GM19023 (cell line): Measurements from ENCODE around the gene FEZ2.

Source experiments
- ATAC-seq: cut with Tn5 transposase; IDR thresholded peaks from one replicate; pipeline ENCODE4 v1.9.1; 2021; ENCODE audit warnings: mild to moderate bottlenecking, moderate library complexity; ENCODE audit not compliant: unreplicated experiment

FEZ2 gene

GRCh38 chr2:36562973-36563532, 34.9 kb downstream of the FEZ2 start:
- no peak for ATAC-seq

DNA sequence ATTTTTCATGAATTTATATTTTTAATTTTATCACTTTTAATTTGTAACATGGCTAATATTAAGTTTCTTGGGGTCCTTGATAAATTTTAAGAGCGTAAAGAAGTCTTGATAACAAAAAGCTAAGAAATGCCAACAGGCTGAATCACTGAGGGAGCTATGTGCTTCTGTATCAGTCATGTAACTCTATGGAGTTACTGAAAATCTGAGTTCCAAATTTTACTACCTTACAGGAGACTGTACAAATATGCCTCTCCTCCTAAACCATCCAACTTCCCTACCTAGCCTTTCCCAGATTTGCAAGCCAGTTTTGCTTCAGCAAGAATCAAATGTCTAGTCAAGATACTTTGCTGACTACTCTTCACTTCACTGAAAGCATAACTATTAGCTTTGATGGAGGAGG, 35.7 kb downstream of the FEZ2 start:
- no peak for ATAC-seq

DNA sequence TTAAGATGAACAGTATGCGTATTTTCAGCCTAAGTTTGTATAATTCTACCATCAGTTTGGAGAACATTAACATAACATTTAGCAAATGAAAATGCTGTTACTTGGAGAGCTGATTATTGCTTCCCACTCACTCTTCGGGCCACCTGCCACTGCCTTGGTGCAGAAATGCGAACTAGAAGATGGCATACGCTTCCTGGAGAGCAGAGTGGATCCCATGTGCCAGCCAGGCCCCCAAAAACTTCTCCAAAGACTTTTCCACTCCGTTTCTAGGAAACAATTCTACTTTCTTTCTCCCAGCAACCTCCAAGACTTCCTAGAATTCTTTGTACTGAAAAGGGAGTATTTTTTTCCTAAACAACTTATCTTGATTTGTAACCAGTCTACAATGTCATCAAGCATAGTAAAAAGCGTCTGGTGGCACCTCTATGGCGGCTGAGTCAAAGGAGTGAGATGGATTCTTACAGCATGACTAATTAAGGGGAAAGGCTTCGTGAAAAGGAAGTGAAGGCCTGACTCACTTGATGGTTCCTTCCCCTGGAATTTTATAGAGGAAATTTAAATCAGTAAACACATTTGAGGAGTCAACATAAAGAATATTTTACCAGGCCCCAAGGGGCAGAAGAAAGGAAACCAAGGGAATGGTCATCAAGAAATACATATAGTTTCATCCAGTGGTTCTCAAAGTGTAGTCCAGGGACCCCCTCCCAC, 36.6 kb downstream of the FEZ2 start:
- ATAC-seq, result no peak

- ATAC-seq, result no peak
Observed at GRCh38 chr2:36560726-36561125, 37.2 kb downstream of the FEZ2 start.

- ATAC-seq, result no peak
Observed at GRCh38 chr2:36559221-36559942, 38.6 kb downstream of the FEZ2 start.

- no peak for ATAC-seq
Observed at GRCh38 chr2:36556842-36557241, 41.1 kb downstream of the FEZ2 start.

DNA sequence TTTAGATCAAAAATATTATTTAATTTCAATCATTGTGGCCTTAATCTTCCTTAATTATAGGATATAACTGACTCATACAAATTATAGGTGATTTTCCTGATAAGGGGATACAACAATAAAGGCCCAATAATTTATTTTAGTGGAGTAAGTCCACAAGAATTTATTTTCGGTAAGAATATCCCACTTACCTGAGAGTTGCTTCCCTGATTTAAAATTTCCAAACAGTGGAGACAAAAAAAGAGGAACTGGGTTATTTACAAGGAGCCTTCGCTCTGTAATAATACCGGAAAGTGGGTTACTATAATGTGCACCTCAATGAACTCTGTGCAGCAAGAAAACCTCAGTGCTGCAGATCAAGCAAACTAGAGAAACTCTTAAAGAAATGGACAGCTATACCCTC, 42.2 kb downstream of the FEZ2 start:
- no peak for ATAC-seq

- ATAC-seq, result no peak
Observed at GRCh38 chr2:36554531-36554930, 43.4 kb downstream of the FEZ2 start.

- no peak for ATAC-seq
Observed at GRCh38 chr2:36553683-36554082, 44.3 kb downstream of the FEZ2 start.

- ATAC-seq, result no peak
Observed at GRCh38 chr2:36550006-36550405, 48.0 kb downstream of the FEZ2 start.

- no peak for ATAC-seq
Observed at GRCh38 chr2:36549165-36549574, 48.8 kb downstream of the FEZ2 start.

DNA sequence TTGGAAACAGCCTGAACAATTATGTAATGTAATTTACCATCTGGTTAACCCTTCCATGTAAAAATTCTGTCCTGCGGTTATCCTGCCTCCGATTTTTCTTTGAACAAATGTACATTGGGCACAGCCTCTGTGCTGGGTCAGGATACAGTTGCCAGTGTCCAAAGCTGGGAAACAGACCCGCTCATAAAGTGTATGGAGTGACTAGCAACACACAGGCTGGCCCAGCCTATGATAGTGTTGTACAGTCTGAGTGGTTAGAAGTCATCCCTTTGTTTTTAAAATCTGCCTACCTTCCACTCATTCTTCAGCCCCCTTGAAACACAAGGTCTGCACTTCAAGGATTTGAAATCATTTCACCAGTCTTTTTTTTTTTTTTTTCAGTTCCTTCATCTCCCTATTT, 50.1 kb downstream of the FEZ2 start:
- no peak for ATAC-seq

DNA sequence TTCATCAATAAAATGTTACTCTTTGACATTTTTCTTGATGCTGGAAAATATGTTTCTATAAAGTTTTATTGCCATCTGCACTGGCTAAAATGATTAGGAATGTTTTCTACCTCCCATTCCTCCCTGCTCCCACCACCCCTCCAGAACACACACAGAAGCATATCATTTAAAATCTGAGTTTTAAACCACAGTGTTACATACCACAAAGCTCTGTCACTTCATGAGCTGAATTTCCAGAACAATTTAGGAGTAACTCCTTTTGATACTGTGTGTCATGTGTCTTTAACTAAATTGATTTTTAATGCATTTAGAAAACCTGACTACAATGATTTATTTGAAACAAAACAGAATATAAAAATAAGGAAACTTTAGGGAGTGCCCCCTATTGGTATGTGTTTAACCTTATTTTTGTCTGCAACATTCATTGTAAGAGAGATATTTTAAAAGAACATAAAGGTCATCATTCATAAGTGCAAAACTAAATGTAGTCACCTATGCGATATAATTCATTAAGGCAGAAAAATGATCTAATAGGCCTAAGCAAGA, 52.0 kb downstream of the FEZ2 start:
- no peak for ATAC-seq

- no peak for ATAC-seq
Observed at GRCh38 chr2:36544638-36545338, 53.2 kb downstream of the FEZ2 start.

GRCh38 chr2:36541891-36542595, 55.9 kb downstream of the FEZ2 start:
- no peak for ATAC-seq

DNA sequence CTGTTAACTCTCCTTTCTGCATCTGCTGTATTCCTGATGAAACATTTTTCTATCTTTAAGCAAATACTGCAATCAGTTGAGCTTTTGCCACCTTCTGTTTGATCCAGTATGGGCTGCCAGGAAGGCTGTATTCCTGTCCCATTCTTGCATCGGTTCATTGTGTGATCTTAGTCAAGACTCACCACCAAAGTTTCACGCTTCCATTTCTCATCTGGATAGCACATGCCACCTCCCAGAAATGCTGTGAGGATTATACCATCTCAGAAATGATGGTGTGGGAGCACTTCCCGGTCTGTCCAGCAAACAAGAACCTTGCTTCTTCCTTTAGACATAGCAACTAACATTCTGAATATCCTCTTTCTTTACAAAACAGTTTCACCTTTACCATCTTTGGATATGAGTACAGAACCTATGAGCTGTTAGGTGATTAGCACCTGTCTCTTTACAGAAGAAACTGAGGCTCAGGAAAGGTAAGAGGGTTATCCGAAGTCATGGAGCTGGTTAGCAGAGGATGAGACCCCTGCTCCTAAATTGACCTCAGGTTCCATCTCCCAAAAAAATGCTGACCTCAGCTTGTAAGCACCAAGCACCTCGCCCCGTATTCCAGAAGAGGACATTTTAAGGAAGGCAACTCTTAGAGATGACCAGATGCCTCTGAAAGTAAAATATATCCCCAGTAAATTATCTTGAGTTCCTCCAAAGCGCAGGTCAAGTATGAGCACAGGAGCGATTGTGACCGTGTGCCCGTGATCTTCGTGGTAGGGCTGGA, 56.8 kb downstream of the FEZ2 start:
- no peak for ATAC-seq

GRCh38 chr2:36539631-36540030, 58.3 kb downstream of the FEZ2 start:
- ATAC-seq, result peak; percentile 76

GRCh38 chr2:36538335-36538734, 59.6 kb downstream of the FEZ2 start:
- no peak for ATAC-seq

DNA sequence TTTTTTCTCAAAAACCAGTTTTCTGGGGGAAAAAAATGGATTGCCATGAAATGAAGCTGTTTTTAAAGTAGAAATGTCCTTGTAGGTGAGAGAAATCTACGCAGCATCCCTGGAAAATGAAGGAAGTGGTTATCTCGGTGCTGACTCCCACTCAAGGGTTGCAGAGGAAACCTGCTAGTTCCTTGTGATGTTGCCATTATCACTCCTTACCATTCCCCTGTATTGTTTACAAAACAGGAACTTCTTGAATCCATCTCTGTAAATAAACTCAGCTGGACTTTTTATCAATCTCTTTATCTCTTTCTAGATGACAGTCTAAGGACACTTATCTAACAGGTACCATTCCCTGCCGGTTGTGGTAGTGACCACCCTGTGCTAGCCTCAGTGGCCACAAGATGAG, 61.2 kb downstream of the FEZ2 start:
- no peak for ATAC-seq

- ATAC-seq, result no peak
Observed at GRCh38 chr2:36535099-36535498, 62.9 kb downstream of the FEZ2 start.
